DND-41 (cell line): ENCODE data around the gene TBC1D14.

ENCODE experiments used
- ATAC-seq: fragments of 200-7000 bp; cut with Tn5 transposase; 3 replicates; pipeline ENCODE4 v1.9.1; 2021; ENCODE audit warnings: low read depth; ENCODE audit not compliant: insufficient read depth
- DNase-seq: peaks from one replicate; pipeline ENCODE4 v3.0.0-alpha.2; 2020
- H2AFZ ChIP-seq: 2 replicates; pipeline ENCODE4 v1.6.0; 2012; ENCODE audit warnings: low read depth, low read length
- H3K27ac ChIP-seq: 2 replicates; pipeline ENCODE4 v1.5.1; 2012; ENCODE audit warnings: low read length, inconsistent platforms
- H3K27me3 ChIP-seq: fragments of 200-600 bp; sonication (generic); 2 replicates; pipeline ENCODE4 v1.6.0; 2012; ENCODE audit warnings: low read length, mild to moderate bottlenecking, inconsistent platforms; ENCODE audit not compliant: insufficient read depth, poor library complexity
- H3K36me3 ChIP-seq: 2 replicates; pipeline ENCODE4 v1.5.1; 2012; ENCODE audit warnings: low read length, inconsistent platforms; ENCODE audit not compliant: insufficient read depth
- H3K4me1 ChIP-seq: 2 replicates; pipeline ENCODE4 v1.5.1; 2012; ENCODE audit warnings: mild to moderate bottlenecking, low read length; ENCODE audit not compliant: insufficient read depth
- H3K4me2 ChIP-seq: 2 replicates; pipeline ENCODE4 v1.6.0; 2012; ENCODE audit warnings: mild to moderate bottlenecking, moderate library complexity, low read length, inconsistent platforms; ENCODE audit not compliant: insufficient read depth
- H3K4me3 ChIP-seq, 2 experiments: fragments of 200-600 bp in 1 of 2; shearing (Covaris generic) in 1 of 2; 2 replicates each; pipeline ENCODE4 v1.5.1; 2012 to 2016; ENCODE audit warnings: inconsistent platforms in 2 of 2, low read length in 2 of 2, mild to moderate bottlenecking in 2 of 2, low read depth in 1 of 2, moderate library complexity in 1 of 2
- H3K79me2 ChIP-seq: 2 replicates; pipeline ENCODE4 v1.6.0; 2012; ENCODE audit warnings: low read length, inconsistent platforms; ENCODE audit not compliant: insufficient read depth
- H3K9ac ChIP-seq: 2 replicates; pipeline ENCODE4 v1.6.0; 2012; ENCODE audit warnings: low read depth, mild to moderate bottlenecking, inconsistent platforms, low read length, moderate library complexity
- H3K9me3 ChIP-seq: 2 replicates; pipeline ENCODE4 v1.5.1; 2012; ENCODE audit warnings: low read length, moderate library complexity, mild to moderate bottlenecking, inconsistent platforms; ENCODE audit not compliant: insufficient read depth, severe bottlenecking
- H4K20me1 ChIP-seq: 2 replicates; pipeline ENCODE4 v1.6.0; 2012; ENCODE audit warnings: low read length; ENCODE audit not compliant: insufficient read depth
- EZH2 ChIP-seq: IDR thresholded peaks from 3 replicates; pipeline ENCODE4 v1.6.1; 2012; ENCODE audit warnings: borderline replicate concordance, low read depth, mild to moderate bottlenecking, moderate library complexity, low read length, inconsistent platforms; ENCODE audit not compliant: severe bottlenecking
- TF ChIP-seq, protein P1 (sequence below): IDR thresholded peaks from 2 replicates; pipeline ENCODE4 v1.5.1; 2012; ENCODE audit warnings: borderline replicate concordance, low read length, moderate library complexity, mild to moderate bottlenecking; ENCODE audit not compliant: poor library complexity, severe bottlenecking; ENCODE audit errors: extremely low read depth

Gene TBC1D14

DNA sequence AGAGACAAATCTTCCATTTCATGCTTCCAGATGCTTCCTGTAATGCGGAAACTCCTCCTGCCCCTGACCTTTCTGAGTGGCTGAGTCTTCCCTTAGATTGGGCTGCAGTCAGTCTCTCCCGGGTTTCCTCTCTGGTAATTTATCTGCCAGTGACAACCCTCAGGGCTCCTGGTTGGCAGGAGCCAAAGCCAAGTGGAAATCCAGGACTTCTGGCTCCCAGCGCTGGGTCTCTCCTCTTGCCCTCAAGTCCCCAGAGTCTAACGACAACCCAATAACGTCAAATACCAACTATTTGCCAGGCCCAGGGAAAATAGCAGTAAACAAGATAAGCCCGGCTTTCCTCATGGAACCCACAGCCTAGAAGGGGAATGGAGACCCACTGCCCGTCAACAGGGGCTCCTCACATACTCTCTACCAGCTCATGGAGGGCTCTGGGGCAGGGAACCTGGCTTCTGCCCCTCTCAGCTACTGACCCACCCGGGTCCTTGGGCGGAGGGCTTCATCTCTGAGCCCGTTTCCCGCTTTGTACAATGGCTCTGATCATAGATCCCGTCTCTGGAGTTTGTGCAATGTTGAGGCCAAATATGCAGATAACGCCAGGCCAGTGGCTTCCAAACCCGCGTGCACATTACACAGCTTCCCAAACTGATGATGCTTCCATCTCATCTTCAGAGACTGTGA is 1.1 kb upstream of the TBC1D14 start:
- TF ChIP-seq, protein P1, sequence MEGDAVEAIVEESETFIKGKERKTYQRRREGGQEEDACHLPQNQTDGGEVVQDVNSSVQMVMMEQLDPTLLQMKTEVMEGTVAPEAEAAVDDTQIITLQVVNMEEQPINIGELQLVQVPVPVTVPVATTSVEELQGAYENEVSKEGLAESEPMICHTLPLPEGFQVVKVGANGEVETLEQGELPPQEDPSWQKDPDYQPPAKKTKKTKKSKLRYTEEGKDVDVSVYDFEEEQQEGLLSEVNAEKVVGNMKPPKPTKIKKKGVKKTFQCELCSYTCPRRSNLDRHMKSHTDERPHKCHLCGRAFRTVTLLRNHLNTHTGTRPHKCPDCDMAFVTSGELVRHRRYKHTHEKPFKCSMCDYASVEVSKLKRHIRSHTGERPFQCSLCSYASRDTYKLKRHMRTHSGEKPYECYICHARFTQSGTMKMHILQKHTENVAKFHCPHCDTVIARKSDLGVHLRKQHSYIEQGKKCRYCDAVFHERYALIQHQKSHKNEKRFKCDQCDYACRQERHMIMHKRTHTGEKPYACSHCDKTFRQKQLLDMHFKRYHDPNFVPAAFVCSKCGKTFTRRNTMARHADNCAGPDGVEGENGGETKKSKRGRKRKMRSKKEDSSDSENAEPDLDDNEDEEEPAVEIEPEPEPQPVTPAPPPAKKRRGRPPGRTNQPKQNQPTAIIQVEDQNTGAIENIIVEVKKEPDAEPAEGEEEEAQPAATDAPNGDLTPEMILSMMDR: no peak
- no peak for TF ChIP-seq EZH2
- H3K9me3 ChIP-seq: no peaks in the 10 kb centered on the region
- H3K27ac ChIP-seq: peak overlapping the region; percentile 94
- H3K4me1 ChIP-seq: peaks cover 25% of the 10 kb centered on the region
- no peaks in the 10 kb centered on the region for H3K27me3 ChIP-seq
- peak overlapping the region; percentile 100 for H3K4me2 ChIP-seq
- H3K79me2 ChIP-seq: peaks cover 24% of the 10 kb centered on the region
- H4K20me1 ChIP-seq: peaks cover 14% of the 10 kb centered on the region; the same call in 1 of the 2 replicates
- peak overlapping the region; percentile 82 for H2AFZ ChIP-seq
- H3K9ac ChIP-seq: peak overlapping the region; percentile 94
- H3K4me3 ChIP-seq: peak overlapping the region; percentile 61 to 90
- ATAC-seq (no peak), DNase-seq (no peak)
- no peaks in the 10 kb centered on the region for H3K36me3 ChIP-seq

DNA sequence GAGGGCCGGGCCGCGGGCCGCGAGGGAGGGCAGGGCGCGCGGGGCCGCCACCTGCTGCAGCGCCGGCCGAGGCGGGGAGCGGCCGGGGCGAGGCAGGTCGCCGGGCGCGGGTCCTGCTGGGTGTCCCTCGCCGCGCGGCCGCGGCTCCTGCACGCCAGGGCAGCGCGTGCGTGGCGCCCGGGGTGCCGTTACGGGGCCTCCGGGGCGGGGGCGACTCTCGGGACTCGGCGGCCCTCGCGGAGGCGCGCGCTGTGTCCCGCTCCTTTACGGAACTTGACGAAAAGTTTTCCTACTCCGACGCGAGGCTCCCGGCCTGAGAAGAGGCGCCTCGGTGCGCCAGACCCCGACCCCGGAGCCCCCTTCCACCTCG is 329 bp downstream of the TBC1D14 start:
- peaks cover 34% of the 10 kb centered on the region for H3K79me2 ChIP-seq
- H3K36me3 ChIP-seq: no peaks in the 10 kb centered on the region
- ATAC-seq (peak; percentile 5; the same call in 2 of the 3 replicates), DNase-seq (peak; percentile 49)
- H3K27ac ChIP-seq: peak overlapping the region; percentile 63
- no peak for TF ChIP-seq EZH2
- TF ChIP-seq, protein P1: no peak
- peaks cover 25% of the 10 kb centered on the region for H3K4me1 ChIP-seq
- no peaks in the 10 kb centered on the region for H3K9me3 ChIP-seq
- H2AFZ ChIP-seq: peak overlapping the region; percentile 77
- H3K27me3 ChIP-seq: no peaks in the 10 kb centered on the region
- peak overlapping the region; percentile 57 to 90 for H3K4me3 ChIP-seq
- peak overlapping the region; percentile 100 for H3K4me2 ChIP-seq
- peaks cover 18% of the 10 kb centered on the region; the same call in 1 of the 2 replicates for H4K20me1 ChIP-seq
- peak overlapping the region; percentile 94 for H3K9ac ChIP-seq

DNA sequence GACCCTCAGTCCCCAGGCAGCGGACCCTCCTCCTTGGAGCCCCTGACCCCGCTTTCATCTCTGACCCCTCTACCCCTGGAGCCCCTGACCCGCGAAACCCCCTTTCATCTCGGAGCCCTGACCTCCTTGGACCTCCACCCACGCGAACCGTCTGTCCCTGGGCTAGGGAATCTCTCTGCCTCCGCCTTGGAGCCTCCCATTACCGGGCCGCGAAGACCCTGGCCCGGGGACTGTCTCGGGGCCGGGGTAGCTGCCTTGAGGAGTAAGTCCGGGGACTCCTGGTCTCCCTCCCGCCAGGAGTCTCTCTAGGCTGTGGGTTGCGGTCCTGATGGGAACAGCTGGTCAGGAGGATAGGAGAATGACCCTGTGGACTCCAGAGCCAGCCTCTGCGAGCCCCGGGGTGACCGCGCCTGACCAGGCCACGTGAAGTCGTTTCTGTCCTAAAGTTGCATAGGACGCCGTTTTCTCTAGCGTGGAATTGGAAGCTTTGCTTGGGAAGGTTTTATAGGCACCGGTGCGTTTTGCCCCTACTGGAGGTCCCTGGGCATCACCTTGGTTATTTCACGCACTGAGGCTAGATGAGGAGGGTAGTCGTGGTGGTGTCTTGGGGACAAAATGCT is 824 bp downstream of the TBC1D14 start:
- H3K4me2 ChIP-seq: peak overlapping the region; percentile 100
- TF ChIP-seq, protein P1: peak; percentile 53
- TF ChIP-seq EZH2: no peak
- DNase-seq: peak; percentile 32
- H3K4me3 ChIP-seq: peak overlapping the region; percentile 57 to 90
- H4K20me1 ChIP-seq: peaks cover 21% of the 10 kb centered on the region; the same call in 1 of the 2 replicates
- H3K4me1 ChIP-seq: peaks cover 25% of the 10 kb centered on the region
- peak overlapping the region; percentile 94 for H3K9ac ChIP-seq
- H3K36me3 ChIP-seq: no peaks in the 10 kb centered on the region
- H3K9me3 ChIP-seq: no peaks in the 10 kb centered on the region
- no peak for ATAC-seq
- H3K27me3 ChIP-seq: no peaks in the 10 kb centered on the region
- H3K27ac ChIP-seq: peak overlapping the region; percentile 63
- H3K79me2 ChIP-seq: peaks cover 39% of the 10 kb centered on the region
- H2AFZ ChIP-seq: peak overlapping the region; percentile 77
